HPDE6-E6E7 (cell line): ENCODE data around the gene C16orf54.
"Not testable (repeated sequence)": the region's sequence is repeated elsewhere in the genome, so short reads cannot be mapped to it uniquely, and the experiment has no call there.

ENCODE experiments used
- DNase-seq: peaks from one replicate; pipeline ENCODE4 v3.0.0; 2011; ENCODE audit warnings: missing footprints; ENCODE audit errors: extremely low spot score

C16orf54 gene, protein sequence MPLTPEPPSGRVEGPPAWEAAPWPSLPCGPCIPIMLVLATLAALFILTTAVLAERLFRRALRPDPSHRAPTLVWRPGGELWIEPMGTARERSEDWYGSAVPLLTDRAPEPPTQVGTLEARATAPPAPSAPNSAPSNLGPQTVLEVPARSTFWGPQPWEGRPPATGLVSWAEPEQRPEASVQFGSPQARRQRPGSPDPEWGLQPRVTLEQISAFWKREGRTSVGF

DNA sequence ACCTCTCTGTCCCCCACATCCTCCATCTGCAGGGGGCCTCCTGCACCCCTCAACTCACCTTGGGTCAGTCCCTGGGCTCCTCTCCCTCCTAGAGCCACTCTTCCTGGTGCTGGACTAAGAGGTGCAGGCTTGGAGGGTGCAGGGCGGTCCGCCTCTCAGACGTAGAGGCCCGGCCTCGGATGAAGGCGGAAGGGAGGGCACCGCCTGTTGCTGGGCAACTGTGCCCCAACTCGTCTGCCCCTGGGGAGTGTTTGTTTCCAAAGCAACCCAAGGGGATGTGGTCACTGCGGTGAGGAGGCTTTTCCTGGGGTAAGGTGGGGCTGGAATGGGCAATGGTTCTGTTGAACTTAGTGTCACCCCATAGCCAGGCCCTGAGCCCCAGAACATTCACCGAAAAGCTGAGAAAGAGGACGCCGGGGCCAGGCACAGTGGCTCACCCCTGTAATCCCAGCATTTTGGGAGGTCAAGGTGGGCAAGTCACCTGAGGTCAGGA lies at the start of gene C16orf54:
TSS of gene C16orf54 (minus strand) at position 138 of the 493 bp plus-strand sequence. CDS start 1,039 bp downstream, outside the sequence.
- DNase-seq, result no peak

DNA sequence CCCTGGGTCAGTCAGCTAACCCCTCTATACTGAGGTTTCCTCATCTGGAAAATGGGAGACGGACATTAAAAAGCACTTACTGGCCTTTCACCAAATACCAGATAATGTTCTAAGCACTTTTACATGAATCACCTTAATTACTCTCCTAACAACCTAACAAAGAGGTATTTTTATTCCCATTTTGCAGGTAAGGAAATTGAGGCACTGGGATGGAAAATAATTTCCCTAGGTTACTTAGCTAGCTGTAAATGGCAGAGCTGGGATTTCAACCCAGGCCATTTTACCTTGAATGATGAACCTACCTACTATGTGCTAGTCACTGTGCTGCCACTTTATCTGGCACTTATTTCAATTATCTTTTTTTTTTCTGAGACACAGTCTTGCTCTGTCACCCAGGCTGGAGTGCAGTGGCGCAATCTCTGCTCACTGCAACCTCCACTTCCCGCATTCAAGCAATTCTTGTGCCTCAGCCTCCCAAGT lies 48.5 kb upstream of the C16orf54 start:
- DNase-seq, result no peak

DNA sequence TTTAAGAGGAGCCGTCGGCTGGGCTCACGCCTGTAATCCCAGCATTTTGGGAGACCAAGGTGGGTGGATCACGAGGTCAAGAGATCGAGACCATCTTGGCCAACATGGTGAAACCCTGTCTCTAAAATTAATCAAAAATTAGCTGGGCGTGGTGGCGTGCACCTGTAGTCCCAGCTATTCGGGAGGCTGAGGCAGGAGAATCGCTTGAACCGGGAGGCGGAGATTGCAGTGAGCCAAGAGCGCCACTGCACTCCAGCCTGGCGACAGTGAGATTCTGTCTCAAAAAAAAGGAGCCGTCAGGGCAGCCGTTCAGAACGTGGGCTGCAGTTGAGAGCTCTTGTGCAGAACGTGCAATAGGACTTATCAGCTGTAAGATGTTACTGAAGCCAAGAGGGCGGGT lies 47.4 kb upstream of the C16orf54 start:
- DNase-seq, result not testable (repeated sequence)

DNA sequence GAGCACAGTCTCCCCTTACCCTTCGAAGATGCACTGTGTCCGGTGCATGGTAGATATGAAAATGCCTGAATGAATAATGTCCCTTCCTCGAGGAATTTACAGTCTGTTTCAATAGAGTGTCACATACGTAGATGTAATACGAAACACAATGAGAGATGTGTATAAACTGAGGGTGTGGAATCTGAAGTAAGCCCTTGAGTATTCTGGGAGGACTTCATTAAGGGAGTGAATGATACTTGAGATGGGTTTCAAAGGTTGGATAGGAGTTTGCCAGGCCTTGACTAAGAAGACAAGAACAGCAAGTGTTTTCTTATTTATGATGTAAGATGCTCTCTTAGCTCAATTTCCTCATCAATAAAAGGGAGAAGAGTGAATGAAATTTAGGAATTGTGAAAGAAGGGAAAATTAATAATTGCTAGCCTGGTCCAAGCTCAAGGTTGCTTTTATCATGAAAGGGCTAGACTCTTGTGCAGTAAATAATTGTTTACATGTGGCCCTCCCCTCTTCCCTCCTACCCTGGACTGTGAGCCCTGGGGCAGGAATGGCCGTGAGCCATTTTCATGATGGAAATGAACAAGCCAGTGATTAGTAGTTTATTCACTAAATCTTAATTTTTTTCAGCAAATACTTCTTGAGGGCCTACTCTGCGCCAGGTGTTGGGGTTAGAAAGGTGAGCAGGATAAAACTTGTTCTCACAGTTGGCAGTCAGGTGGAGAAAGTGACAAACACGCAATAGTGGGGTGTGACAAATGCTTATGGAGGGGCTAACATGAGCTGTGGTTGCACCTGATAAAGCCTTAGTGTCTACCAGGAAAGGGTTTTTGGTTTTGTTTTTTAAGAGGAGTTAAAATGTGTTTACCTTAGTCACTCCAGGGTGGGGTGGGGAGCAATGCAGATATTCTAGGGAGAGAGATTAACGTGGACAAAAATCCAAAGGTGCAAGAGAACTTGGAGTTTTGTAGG lies 46.3 kb upstream of the C16orf54 start:
- DNase-seq, result no peak

DNA sequence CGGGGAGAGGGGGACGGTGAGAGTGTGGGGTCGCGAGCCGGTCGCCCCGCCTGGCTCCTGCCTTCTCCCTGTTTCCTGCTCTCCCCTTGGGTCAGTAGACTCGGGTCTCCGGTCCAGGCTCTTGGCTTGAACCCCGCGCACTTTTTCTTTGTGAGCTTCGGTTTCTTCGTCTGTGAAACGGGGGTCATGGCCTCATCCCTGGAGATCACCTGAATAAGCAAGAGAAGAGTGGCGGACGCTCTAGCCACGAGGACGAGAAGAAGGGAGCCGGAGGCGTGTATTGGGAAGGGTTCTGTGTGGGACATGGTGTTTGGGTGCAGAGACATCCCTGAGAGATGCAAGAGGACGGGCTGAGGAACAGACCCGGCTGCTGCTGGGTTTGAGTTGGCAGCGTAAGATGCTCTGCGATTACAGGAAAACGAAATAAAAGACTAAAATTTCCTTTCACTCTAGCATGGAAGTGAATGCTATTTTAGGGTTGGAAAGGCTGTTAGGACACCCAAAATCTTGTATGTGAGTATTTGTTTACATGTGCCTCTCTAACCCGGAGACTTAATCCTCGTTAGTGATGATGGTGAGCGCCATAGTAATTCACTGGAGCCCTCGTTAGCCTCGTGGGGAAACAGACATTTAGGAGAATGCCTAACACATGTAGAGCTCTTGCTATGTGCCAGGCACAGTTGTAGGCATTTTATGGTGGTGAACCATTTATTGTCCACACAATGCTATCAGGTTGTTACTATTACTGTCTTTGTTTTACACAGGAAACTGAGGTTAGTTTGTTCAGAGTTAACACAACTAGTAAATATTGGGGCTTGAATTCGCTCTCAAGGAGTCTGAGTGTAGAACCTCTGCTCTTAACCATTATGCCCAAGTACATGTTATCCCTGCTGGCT lies 45.4 kb upstream of the C16orf54 start:
- no peak for DNase-seq

DNA sequence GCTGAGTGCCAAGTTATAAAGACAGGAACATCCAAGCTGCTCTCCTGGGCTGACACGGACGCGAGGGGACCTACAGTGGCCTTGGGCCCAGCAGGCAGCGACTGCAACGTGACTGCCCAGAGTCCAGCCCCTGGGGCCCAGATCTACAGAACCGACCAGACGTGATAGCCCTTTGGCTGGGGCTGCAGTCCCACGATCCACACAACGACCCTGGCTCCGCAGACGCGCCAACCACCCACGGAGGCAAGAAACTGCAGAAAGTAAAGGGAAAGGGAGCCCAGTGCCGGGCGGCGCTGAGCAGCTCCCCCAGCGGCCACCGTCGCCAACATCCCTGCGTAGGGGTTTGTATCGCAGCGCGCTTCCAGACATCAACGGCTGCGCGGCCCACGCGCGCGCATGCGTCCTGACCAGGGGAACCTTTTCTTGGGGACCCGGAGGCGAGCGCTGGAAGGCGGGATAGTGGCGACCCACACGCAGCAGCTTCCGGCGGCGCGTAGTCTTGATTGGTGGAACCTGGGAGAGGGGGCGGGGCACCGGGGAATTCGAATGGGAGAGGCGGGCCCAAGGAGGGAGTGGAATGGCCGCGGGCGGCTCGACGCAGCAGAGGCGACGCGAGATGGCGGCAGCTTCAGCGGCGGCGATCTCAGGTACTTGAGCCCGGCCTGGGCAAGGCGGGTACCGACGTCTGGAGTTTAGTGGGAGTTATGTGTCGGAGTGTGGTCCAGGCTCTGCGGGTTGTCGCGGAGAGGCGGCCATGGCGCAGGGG lies 44.6 kb upstream of the C16orf54 start, which contains the start of gene KIF22:
TSS of gene KIF22 (plus strand) at position 569 of the 766 bp plus-strand sequence. CDS start at position 578, 9 bp downstream.
- DNase-seq, result peak; percentile 100

DNA sequence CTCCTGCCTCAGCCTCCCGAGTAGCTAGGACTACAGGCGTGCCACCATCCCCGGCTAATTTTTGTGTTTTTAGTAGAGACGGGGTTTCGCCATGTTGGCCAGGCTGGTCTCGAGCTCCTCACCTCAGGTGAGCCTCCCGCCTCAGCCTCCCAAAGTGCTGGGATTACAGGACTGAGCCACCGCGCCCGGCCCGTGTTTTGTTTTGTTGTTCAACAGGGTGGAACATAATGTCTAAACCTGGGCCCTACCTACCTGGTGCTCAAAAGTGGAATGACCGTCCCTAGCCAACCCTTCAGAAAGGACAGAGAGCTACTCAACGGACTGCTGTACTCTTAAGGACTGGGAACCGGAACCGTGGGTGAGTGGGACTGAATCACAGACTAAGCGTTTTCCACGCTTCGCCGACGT lies 44.0 kb upstream of the C16orf54 start:
- no peak for DNase-seq

DNA sequence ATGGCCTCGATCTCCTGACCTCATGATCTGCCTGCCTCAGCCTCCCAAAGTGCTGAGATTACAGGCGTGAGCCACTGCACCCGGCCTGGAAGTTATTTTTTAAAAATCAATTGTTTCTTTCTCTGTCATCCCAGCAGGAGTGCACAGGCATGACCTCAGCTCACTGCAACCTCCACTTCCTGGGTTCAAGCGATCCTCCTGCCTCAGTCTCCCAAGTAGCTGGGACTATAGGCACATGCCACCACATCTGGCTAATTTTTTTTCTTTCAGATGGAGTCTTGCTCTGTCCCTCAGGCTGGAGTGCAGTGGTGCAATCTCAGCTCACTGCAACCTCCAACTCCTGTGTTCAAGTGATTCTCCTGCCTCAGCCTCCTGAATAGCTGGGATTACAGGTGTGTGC lies 41.4 kb upstream of the C16orf54 start:
- not testable (repeated sequence) for DNase-seq

DNA sequence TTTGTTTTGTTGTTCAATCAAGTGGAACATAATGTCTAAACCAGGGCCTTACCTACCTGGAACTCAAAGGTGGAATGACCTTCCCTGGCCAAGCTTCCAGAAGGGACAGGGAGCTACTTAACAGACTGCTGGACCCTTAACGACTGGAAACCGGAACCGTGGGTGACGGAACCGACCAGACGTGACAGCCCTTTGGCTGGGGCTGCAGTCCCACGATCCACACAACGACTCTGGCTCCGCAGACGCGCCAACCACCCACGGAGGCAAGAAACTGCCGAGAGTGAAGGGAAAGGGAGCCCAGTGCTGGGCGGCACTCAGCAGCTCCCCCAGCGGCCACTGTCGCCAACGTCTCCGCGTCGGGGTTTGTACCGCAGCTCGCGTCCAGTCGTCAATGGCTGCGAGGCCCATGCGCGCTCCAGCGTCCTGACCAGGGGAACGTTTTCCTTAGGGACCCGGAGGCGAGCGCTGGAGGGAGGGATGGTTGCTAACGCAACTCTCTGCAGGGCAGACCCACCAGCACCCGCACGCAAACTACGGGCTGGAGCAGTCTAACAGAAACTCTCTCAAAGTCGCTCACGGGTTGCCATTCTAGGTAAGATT lies 39.2 kb upstream of the C16orf54 start:
- DNase-seq, result no peak

DNA sequence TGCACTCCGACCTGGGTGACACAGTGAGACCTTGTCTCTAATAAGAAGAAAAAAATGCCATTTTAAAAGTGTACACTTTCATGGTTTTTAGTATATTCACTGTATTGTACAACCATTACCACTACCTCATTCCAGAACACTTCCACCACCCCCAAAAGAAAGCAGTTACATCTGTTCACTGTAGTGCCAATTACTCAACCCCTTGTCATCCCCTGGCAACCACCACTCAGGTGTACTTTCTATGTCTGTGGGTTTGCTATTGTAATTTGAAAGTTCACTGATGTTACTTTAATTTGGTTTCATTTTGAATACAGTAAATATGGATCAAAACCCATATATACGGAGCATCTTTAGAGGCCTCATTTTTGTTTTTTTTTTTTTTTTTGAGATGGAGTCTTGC lies 38.4 kb upstream of the C16orf54 start:
- DNase-seq, result no peak

DNA sequence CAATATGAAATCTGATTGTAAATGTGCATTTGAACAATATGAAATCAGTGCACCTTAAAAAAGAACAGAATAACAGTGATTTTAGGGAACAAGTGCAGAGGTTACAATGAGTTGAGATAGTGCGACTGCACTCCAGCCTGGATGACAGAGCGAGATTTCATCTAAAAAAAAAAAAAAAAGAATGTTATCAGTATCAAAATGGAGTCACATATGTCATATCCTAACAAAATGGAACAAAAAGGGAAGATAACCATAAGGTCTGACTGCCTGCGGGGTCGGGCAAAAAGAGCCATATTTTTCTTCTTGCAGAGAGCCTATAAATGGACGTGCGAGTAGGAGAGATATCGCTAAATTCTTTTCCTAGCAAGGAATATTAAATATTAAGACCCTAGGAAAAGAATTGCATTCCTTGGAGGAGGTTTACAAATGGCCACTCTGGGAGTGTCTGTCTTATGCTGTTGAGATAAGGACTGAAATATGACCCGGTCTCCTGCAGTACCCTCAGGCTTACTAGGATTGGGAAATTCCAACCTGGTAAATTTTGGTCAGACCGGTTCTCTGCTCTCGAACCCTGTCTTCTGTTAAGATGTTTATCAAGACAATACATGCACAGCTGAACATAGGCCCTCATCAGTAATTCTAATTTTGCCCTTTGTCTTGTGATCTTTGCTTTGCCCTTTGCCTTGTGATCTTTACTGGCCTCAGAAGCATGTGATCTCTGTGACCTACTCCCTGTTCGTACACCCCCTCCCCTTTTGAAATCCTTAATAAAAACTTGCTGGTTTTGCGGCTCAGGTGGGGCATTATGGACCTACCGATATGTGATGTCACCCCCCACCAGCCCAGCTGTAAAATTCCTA lies 37.5 kb upstream of the C16orf54 start:
- not testable (repeated sequence) for DNase-seq

DNA sequence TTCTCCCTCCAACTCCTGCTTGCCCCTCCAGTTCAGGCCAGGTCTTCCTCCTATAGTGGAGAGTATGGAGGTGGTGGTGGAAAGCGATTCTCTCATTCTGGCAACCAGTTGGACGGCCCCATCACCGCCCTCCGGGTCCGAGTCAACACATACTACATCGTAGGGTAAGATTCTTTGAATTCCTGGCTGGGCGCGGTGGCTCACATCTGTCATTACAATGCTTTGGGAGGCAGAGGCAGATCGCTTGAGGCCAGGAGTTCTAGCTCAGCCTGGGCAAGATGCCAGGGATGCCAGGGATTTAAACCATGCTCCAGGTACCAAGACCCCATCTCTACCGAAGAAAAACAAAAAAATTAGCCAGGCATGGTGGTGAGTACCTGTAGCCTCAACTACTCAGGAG lies 33.7 kb upstream of the C16orf54 start:
- DNase-seq, result no peak

DNA sequence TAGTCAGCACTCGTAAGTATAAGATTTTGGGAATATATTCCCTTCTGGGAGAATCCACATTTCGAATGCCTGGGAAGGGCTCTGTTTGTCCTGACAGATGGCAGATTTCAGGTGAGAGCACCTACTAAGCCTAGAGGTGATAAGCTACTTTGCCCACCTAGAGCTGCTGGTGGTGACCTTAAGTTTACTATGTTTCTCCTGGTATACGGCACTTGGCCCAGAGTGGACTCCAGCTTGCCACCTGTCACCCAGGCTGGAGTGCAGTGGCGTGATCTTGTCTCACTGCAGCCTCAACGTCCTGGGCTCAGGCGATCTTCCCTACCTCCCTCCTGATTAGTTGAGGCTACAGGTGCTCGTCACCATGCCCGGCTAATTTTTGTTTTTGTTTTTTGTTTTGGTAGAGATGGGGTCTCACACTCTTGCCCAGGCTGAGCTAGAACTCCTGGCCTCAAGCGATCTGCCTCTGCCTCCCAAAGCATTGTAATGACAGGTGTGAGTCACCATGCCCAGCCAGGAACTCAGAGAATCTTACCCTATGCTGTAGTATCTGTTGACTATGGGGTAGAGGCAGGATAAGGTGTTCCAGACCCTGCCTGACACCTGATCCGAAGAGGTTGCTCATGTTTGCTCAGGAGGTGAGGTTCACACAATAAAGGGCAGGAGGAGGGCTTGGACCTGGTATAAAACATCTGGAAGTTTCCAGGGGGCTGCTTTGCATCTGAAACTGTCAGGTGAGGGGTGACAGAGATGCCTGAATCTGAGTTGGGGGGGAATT lies 32.0 kb upstream of the C16orf54 start, which contains the start of gene ZG16:
TSS of gene ZG16 (plus strand) at position 681 of the 775 bp plus-strand sequence. CDS start 1,011 bp downstream, outside the sequence.
- DNase-seq, result no peak

DNA sequence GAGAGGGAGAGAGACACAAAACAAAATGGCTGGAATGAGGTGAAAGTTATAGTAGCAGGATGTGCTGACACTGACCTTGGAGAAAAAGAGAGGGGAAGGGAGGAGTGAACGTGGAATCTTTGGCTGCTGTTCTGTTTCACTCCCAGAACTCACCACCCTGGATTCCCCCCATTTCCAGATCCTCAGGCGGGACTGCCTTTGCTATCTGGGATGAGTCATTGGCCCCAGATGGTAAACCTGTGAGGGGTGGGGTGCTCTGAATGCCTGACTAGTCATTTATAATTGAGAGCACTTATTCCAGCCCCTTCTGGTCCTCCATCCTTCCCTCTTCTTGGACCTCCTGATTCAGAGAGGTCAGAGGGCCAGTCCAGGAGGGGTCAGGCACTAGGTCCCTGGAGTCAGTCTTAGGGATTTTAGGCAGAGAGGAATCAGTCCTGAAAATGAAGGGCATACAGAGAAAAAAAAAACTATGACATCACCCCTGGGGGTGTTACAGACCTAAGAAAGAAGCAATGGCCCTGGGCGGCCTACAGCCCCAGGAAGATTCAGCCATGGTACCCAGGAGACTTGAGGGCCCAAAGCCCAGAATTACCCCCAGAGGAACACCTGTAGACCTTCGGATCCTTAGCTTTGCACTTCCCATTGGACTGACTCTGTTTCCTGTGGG lies 30.1 kb upstream of the C16orf54 start:
- DNase-seq, result peak; percentile 48

DNA sequence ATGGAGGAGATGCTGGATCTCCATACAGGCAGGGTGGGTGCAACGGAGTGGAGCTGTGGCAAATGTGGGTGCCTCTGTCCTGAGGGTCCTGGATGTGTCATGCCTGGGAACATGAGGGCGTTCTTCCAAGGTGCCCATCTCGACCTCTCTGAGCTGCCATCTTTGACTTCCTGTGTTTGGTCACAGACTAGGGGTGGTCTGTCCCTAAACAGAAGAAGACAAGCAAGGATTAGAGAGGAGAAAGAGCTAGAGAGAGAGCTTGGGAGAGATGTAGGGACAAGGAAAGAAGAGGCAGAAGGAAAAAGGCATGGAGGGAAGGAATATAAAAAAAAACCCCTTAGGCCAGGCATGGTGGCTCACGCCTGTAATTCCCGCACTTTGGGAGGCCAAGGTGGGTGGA lies 28.9 kb upstream of the C16orf54 start:
- DNase-seq, result no peak

DNA sequence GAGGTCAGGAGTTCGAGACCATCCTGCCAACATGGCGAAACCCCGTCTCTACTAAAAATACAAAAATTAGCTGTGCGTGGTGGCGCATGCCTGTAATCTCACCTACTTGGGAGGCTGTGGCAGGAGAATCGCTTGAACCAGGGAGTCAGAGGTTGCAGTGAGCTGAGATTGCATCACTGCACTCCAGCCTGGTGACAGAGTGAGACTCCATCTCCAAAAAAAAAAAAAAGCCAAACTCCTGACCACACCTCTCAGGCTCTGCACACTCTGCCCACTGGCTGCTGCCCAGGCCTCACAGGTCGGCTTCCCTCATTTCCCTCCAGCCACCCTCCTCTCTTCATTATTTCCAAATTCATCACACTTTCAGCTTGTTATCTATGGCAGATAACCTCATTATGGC lies 26.5 kb upstream of the C16orf54 start:
- not testable (repeated sequence) for DNase-seq

DNA sequence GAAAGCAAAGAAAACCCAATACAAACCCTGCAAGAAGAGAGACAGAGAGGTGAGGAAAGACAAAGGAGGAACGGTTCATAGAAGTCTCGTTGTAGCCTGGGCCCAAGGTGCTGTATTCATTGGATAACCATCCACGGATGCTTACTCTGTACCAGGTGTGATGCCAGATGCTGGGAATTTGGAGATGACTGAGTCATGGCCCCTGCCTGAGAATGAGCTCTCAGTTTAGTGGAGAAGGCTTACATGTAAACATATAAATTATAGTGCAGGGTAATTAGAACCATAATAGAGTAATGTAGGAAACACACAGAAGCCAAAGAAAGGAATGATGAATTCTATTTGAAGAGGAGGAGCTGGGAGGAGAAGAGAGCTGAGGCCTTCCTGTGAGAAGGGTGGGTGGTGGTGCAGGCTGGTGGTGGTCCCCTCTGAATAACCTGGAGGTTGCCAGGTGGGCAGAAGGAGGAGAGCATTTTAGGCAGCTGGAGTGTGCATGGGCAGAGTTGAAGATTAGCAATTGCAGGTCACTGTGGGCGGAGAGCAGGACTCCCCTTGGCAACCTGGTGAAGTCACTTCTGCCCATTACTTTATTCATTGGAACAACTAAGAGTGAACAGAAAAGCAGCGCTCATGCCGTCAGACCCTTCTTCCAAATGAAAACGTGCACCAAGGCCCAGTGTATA lies 24.6 kb upstream of the C16orf54 start:
- no peak for DNase-seq
